GM20000 (cell line): ENCODE measurements around the gene PRSS22.
A peak's percentile ranks its signal among the peaks of the same experiment; 100 is the strongest.

Experiments
- DNase-seq: peaks from one replicate; pipeline ENCODE4 v3.0.0; 2012; ENCODE audit warnings: low spot score
- TF ChIP-seq, protein P1 (sequence below): IDR thresholded peaks from 2 replicates; pipeline ENCODE4 v1.5.1; 2012; ENCODE audit warnings: mild to moderate bottlenecking, control low read depth; ENCODE audit errors: extremely low read depth, missing control alignments

PRSS22 gene

DNA sequence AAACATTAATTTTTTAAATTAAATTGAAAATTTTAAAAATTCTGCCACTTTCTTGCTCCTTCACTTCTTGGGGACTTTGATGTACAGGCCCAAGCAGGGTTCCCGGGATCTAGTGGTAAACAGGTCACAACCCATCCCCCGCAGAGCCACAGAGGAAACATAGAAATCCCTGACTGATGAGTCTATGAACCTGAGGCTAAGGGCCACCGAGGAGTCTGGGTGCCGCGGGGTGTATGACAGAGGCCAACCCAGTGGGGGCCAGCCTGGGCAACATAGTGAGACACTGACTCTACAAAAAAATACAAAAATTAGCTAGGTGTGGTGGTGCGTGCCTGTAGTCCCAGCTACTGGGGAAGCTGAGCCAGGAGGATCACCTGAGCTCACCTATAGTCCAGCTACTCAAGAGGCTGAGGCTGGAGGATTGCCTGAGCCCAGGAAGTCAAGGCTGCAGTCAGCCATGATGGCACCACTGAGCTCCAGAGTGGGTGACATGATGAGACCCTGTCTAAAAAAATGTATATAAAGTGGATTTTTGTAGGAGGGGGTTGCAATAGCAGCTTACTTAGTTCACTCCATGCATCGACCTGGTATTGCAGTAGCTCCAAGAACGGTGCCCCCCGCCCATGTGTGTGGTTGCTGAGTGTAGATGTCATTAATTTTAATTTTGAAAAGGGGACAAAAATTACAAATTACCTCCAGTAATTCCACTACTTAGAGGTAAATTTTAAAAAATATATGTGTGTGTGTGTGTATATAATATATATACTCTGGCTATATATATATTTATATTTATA is 44.6 kb upstream of the PRSS22 start:
- DNase-seq: no peak
- TF ChIP-seq, protein P1, sequence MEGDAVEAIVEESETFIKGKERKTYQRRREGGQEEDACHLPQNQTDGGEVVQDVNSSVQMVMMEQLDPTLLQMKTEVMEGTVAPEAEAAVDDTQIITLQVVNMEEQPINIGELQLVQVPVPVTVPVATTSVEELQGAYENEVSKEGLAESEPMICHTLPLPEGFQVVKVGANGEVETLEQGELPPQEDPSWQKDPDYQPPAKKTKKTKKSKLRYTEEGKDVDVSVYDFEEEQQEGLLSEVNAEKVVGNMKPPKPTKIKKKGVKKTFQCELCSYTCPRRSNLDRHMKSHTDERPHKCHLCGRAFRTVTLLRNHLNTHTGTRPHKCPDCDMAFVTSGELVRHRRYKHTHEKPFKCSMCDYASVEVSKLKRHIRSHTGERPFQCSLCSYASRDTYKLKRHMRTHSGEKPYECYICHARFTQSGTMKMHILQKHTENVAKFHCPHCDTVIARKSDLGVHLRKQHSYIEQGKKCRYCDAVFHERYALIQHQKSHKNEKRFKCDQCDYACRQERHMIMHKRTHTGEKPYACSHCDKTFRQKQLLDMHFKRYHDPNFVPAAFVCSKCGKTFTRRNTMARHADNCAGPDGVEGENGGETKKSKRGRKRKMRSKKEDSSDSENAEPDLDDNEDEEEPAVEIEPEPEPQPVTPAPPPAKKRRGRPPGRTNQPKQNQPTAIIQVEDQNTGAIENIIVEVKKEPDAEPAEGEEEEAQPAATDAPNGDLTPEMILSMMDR: no peak

- no peak for DNase-seq
- TF ChIP-seq, protein P1: no peak
These were observed 42.6 kb upstream of the PRSS22 start for GRCh38 chr16:2900526-2901075.

DNA sequence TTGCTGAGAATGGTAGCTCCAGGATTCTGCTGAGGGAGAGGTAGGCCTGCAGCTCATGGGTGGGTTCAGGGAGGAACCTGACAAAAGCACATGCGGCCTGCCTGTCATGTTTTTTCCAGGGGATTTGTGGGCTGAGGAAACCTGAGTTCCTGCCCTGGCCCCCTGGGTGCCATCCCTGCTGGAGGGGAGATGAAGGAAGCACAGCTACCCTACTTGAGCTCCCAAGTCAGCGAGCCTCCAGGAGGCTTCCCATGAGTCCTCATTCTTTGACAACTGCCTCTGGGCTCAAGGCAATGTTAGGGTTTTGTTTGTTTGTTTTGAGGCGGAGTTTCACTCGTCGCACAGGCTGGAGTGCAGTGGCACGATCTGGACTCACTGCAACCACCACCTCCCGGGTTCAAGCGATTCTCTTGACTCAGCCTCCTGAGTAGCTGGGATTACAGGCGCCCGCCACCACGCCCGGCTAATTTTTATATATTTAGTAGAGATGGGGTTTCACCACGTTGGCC is 41.6 kb upstream of the PRSS22 start:
- no peak for DNase-seq
- TF ChIP-seq, protein P1: no peak

DNA sequence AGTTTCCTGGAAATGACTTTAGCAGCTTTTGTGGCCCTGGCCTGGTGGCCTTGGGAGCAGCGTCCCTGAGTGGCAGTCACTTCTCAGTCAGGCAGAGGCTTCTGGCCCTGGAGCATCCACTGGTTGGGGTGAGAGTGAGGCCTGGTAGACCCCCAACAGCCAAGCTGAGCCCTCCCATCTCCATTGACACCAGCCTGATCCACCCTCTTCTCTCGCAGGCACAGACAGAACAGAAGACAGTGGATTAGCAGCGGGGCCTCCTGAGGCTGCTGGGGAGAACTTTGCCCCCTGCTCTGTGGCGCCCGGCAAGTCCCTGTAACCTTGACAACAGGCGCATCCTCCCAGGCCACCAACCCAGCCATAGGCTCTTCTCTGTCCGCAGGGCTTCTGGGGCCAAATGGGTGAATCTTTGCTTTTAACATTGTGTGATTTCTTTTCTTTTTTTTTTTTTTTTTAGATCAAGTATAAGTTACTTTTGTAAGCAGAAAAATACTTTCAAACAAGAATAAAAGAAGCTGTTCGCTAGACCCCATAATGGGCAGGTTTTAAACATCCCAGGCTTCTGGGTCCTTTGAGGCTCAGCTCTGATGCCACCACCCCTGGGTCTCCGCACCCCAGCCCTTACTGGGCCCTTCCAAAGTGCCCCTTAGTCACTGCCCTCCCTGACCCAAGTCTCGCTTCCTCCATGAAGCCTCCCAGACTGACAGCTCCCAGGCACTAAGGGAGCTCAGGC is 41.0 kb upstream of the PRSS22 start:
- TF ChIP-seq, protein P1: no peak
- DNase-seq: no peak

GRCh38 chr16:2897110-2897509 is 39.1 kb upstream of the PRSS22 start:
- peak; percentile 76 for DNase-seq

GRCh38 chr16:2896480-2897010 is 38.6 kb upstream of the PRSS22 start:
- TF ChIP-seq, protein P1: no peak
- DNase-seq: no peak

More at GRCh38 chr16:2897110-2897509, 39.1 kb upstream of the PRSS22 start:
- TF ChIP-seq, protein P1: no peak
